ENCODE data around the gene LTB4R2. TPM values are rescaled to one million over a fixed set of nuclear protein-coding genes. Genes with fewer than 3 reads are reported as not detected.
A peak's percentile ranks its signal among the peaks of the same experiment; 100 is the strongest.

Gene LTB4R2
- total RNA-seq, 1 experiment from 2014 or later = 15.0 TPM

DNA sequence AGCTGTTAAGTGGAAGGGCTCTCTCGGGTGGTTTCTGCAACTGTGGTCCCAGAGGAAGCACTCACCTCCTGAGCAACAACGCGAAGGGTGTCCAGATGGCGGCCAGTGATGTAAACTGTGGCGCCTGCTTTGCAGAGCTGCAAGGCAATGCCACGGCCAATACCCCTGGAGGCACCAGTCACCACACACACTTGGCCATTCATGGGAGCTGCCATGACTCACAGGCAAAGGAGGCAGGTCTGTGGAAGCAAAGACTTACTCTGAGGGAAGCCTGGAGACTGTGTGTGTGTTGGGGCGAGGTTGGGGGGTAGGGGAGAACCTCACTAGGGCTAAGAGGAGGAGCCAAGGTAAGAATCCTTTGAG lies 11.1 kb upstream of the LTB4R2 start:
- Histone ChIP-seq H3K4me1 (replicated peaks; ENCODE audit: insufficient read depth) (peaks cover 16% of the 10 kb centered on the region), H3K9me3 (ENCODE audit: insufficient read depth, low read depth) (no peaks in the 10 kb centered on the region), H3K27me3 (ENCODE audit: insufficient read depth, low read depth) (no peaks in the 10 kb centered on the region), H3K4me3 (peak overlapping the region; percentile 88), H2AFZ (peak overlapping the region; percentile 96), H3F3A (ENCODE audit: insufficient read depth, low read depth) (no peaks in the 10 kb centered on the region), H3K79me2 (ENCODE audit: low read depth) (peaks cover 28% of the 10 kb centered on the region), H4K20me1 (ENCODE audit: insufficient read depth) (no peaks in the 10 kb centered on the region), H3K4me2 (peak overlapping the region; percentile 92), H3K36me3 (ENCODE audit: low read depth) (no peaks in the 10 kb centered on the region), H3K9me2 (ENCODE audit: insufficient read depth) (no peaks in the 10 kb centered on the region), H3K27ac (peak overlapping the region; percentile 53)
- no TSS peak for BruUV-seq (replicated peaks)
- TF ChIP-seq, protein P1, sequence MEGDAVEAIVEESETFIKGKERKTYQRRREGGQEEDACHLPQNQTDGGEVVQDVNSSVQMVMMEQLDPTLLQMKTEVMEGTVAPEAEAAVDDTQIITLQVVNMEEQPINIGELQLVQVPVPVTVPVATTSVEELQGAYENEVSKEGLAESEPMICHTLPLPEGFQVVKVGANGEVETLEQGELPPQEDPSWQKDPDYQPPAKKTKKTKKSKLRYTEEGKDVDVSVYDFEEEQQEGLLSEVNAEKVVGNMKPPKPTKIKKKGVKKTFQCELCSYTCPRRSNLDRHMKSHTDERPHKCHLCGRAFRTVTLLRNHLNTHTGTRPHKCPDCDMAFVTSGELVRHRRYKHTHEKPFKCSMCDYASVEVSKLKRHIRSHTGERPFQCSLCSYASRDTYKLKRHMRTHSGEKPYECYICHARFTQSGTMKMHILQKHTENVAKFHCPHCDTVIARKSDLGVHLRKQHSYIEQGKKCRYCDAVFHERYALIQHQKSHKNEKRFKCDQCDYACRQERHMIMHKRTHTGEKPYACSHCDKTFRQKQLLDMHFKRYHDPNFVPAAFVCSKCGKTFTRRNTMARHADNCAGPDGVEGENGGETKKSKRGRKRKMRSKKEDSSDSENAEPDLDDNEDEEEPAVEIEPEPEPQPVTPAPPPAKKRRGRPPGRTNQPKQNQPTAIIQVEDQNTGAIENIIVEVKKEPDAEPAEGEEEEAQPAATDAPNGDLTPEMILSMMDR (conservative IDR thresholded peaks at IDR 0.05) = no peak
- TF ChIP-seq EZH2 (IDR thresholded peaks at IDR 0.05; ENCODE audit: low read depth) = no peak
- CTCF ChIA-PET = interaction anchor here (0.5 to 1.0 kb wide), 3 partner anchors 33 to 80 kb away, joined by 3 to 11 read pairs (median 10); partner anchors contain the start of gene TINF2
- peak; percentile 55 to 73 for DNase-seq
- POLR2A ChIA-PET (ENCODE audit: unreplicated experiment) = interaction anchor here (1.4 kb wide), 1 partner anchor 57 kb away, joined by 19 read pairs; the partner anchor contains the start of gene TINF2
- intact Hi-C loops (cut with micrococcal nuclease; ENCODE audit: unreplicated experiment) = no loop called here

DNA sequence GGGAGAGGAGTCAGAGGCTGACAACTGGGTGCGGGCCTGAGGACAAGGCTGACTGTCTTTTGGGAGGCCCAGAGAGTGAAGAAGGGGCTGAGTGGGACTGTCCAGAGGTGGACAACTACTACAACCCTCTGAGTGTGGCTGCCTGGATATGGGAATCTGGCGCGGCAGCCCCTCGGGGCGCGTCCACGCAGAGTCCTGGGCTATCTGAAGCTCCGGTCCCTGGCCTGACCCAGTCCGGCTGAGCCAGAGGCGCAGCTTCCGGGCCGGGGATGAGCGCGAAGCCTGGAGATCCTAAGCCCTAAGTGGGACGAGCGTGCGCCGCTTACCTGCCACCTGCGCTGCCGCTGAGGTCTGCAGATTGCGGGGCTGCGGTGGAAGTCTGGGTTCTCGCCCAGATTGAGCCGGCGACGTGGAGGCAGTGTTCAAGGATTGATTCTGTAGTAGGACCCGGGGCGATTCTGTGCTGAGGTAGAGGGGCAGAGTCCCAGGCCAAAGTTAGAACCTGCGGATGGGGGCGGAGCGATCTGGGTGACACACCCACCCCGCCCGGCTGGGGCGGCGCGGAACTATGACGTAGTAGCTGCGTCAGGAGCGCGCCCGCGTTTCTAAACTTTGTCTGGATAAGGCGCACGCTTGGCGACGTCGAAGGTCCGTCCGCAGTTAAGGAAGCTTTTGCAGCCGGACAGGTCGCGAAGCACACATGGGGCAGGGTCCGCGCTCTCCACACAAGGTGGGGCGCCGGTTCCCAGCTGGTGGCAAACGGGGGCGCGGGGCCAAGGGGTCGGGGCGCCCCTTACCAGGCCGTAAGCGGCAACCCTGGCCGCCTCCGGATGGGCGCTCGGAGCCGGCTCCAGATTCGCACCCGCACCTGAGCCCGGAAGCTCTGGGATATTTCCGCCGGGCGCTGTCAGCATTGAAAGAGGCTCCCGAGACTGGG lies 10.4 kb upstream of the LTB4R2 start, which contains the start of the genes DHRS1 and NOP9:
TSS of gene DHRS1 (minus strand) at position 526 of the 937 bp plus-strand sequence. CDS start 674 bp downstream, outside the sequence.
TSS of gene NOP9 (plus strand) at position 596 of the 937 bp plus-strand sequence. CDS start at position 701, 105 bp downstream.
- H3K9me2 ChIP-seq (ENCODE audit: insufficient read depth) = no peaks in the 10 kb centered on the region
- no peaks in the 10 kb centered on the region for H4K20me1 ChIP-seq (ENCODE audit: insufficient read depth)
- TF ChIP-seq, protein P1 (conservative IDR thresholded peaks at IDR 0.05) = no peak
- no peak for TF ChIP-seq EZH2 (IDR thresholded peaks at IDR 0.05; ENCODE audit: low read depth)
- ChIA-PET POLR2A (ENCODE audit: unreplicated experiment) (interaction anchor here (0.6 to 1.4 kb wide), 5 partner anchors 12 to 86 kb away, joined by 3 to 19 read pairs (median 3); partner anchors contain the start of genes CHMP4A, MDP1 and TINF2), CTCF (interaction anchor here (0.5 to 1.0 kb wide), 3 partner anchors 33 to 81 kb away, joined by 3 to 11 read pairs (median 10); partner anchors contain the start of gene TINF2)
- H3K36me3 ChIP-seq (ENCODE audit: low read depth) = no peaks in the 10 kb centered on the region; the same call in 1 of the 2 replicates
- peaks cover 16% of the 10 kb centered on the region for H3K4me1 ChIP-seq (replicated peaks; ENCODE audit: insufficient read depth)
- peak within 1 kb of the TSS; percentile 53 for H3K27ac ChIP-seq
- H3K9me3 ChIP-seq (ENCODE audit: insufficient read depth, low read depth) = no peaks in the 10 kb centered on the region
- H3K27me3 ChIP-seq (ENCODE audit: insufficient read depth, low read depth) = no peaks in the 10 kb centered on the region
- peak; percentile 68 to 86 for DNase-seq
- H3K4me2 ChIP-seq = peak within 1 kb of the TSS; percentile 92
- intact Hi-C loops (cut with micrococcal nuclease; ENCODE audit: unreplicated experiment) = no loop called here
- H2AFZ ChIP-seq = peak within 1 kb of the TSS; percentile 96
- H3K4me3 ChIP-seq = peak within 1 kb of the TSS; percentile 88
- no TSS peak for BruUV-seq (replicated peaks)
- no peaks in the 10 kb centered on the region for H3F3A ChIP-seq (ENCODE audit: insufficient read depth, low read depth)
- peaks cover 28% of the 10 kb centered on the region for H3K79me2 ChIP-seq (ENCODE audit: low read depth)

DNA sequence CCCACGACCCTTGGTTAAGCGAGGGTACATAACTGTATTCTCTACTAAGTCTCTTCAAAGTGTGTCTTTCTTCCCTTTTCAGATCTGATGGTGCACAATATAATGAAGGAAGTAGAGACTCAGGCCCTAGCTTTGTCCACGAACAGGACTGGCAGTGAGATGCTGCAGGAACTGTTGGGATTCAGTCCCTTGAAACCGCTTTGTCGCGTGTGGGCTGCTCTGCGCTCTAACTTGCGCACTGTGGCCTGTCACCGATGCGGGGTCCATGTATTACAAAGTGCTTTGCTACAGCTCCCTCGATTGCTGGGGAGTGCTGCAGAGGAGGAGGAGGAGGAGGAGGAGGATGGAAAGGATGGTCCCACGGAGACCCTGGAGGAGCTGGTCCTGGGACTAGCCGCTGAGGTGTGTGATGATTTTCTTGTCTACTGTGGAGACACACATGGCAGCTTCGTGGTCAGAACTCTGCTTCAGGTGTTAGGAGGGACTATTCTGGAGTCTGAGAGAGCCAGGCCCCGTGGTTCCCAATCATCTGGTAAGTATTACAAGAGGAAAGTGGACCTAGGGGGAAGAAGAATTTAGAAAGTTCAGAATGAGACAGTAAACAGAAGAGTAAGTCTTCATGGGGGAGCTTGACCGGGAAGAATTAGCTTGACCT lies 9.5 kb upstream of the LTB4R2 start:
- CTCF ChIA-PET = interaction anchor here (1.4 kb wide), 1 partner anchor 57 kb away, joined by 4 read pairs; no protein-coding TSS in a partner anchor
- Histone ChIP-seq H2AFZ (peak overlapping the region; percentile 96), H3K36me3 (ENCODE audit: low read depth) (no peaks in the 10 kb centered on the region; the same call in 1 of the 2 replicates), H3K79me2 (ENCODE audit: low read depth) (peaks cover 28% of the 10 kb centered on the region), H3K4me1 (replicated peaks; ENCODE audit: insufficient read depth) (peaks cover 16% of the 10 kb centered on the region), H3K27ac (peak overlapping the region; percentile 53; the same call in 1 of the 2 replicates), H3K27me3 (ENCODE audit: insufficient read depth, low read depth) (no peaks in the 10 kb centered on the region), H3K4me3 (peak overlapping the region; percentile 88), H3K9me3 (ENCODE audit: insufficient read depth, low read depth) (no peaks in the 10 kb centered on the region), H3K9me2 (ENCODE audit: insufficient read depth) (no peaks in the 10 kb centered on the region), H3F3A (ENCODE audit: insufficient read depth, low read depth) (no peaks in the 10 kb centered on the region), H4K20me1 (ENCODE audit: insufficient read depth) (no peaks in the 10 kb centered on the region), H3K4me2 (peak overlapping the region; percentile 92)
- DNase-seq = no peak
- BruUV-seq (replicated peaks) = no TSS peak
- TF ChIP-seq, protein P1 (conservative IDR thresholded peaks at IDR 0.05) = no peak
- TF ChIP-seq EZH2 (IDR thresholded peaks at IDR 0.05; ENCODE audit: low read depth) = no peak
- POLR2A ChIA-PET (ENCODE audit: unreplicated experiment) = interaction anchor here (0.5 to 1.4 kb wide), 7 partner anchors 13 to 87 kb away, joined by 3 to 19 read pairs (median 3); partner anchors contain the start of genes CHMP4A, MDP1 and TINF2
- intact Hi-C loops (cut with micrococcal nuclease; ENCODE audit: unreplicated experiment) = no loop called here

Measured in PC-9 (cell line).